HCT116 (cell line): ENCODE data around the gene AADACL4. TPM values are rescaled to one million over a fixed set of nuclear protein-coding genes. Genes with fewer than 3 reads are reported as not detected.
"Not testable (repeated sequence)": the region's sequence is repeated elsewhere in the genome, so short reads cannot be mapped to it uniquely, and the experiment has no call there.

Experiments
- ATAC-seq: fragments of 200-7000 bp; cut with Tn5 transposase; 2 replicates; pipeline ENCODE4 v1.9.1; 2020; ENCODE audit warnings: mild to moderate bottlenecking, moderate library complexity
- BruUV-seq: library from RNA; stranded (reverse); fragments of 400-500 nt; replicated peaks from 2 replicates; lab custom pipeline; 2021; lab: Mats Ljungman, UMichigan
- CTCF ChIA-PET: fragments of 300-600 bp; sonication (Branson Sonifier 250); formaldehyde crosslinking; loops from one replicate; lab custom pipeline; 2021; ENCODE audit warnings: antibody characterized with exemption; lab: Charles Lee
- POLR2A ChIA-PET: fragments of 300-600, 350-600 bp; sonication (Branson Sonifier 250); formaldehyde crosslinking; loops from one replicate; lab custom pipeline; 2021; ENCODE audit warnings: antibody characterized with exemption; lab: Charles Lee
- RAD21 ChIA-PET, 2 experiments: fragments of 300-600 bp; sonication (Branson Sonifier 250); formaldehyde crosslinking; loops; one replicate each; lab custom pipeline; 2023; ENCODE audit warnings: low total read pairs in 2 of 2; ENCODE audit not compliant: uncharacterized antibody in 2 of 2, unreplicated experiment in 2 of 2, low non-redundant PET in 1 of 2; lab: Charles Lee
- DNase-seq: peaks from one replicate; pipeline ENCODE4 v3.0.0-alpha.2; 2010; ENCODE audit warnings: low read depth, low spot score
- H2AFZ ChIP-seq: fragments of 200-600 bp; shearing (Covaris generic), sonication (generic); 2 replicates; pipeline ENCODE4 v1.6.1; 2017; ENCODE audit warnings: low read depth, mixed run types, mixed read lengths, antibody characterized with exemption, low read length; ENCODE audit not compliant: poor library complexity, severe bottlenecking
- H3K27ac ChIP-seq: 2 replicates; pipeline ENCODE4 v1.5.1; 2012; ENCODE audit warnings: low read depth, low read length
- H3K27me3 ChIP-seq: fragments of 200-600 bp; sonication (generic); 2 replicates; pipeline ENCODE4 v1.6.1; 2016; ENCODE audit warnings: mixed run types, low read length, mixed read lengths; ENCODE audit not compliant: insufficient read depth
- H3K36me3 ChIP-seq, 2 experiments: fragments of 200-500 bp in 1 of 2; fragments of 200-600 bp in 1 of 2; sonication (Bioruptor generic) in 1 of 2; sonication (generic) in 1 of 2; 2 replicates each; pipeline versions ENCODE4 v1.5.1 to v1.6.1; 2014 to 2016; ENCODE audit warnings: low read length in 2 of 2, inconsistent platforms in 1 of 2, mixed read lengths in 1 of 2, mixed run types in 1 of 2; ENCODE audit not compliant: insufficient read depth in 2 of 2, control insufficient read depth in 1 of 2
- H3K4me1 ChIP-seq, 2 experiments: fragments of 200-600 bp in 1 of 2; sonication (generic) in 1 of 2; 2 replicates each; pipeline versions ENCODE4 v1.5.1 to v1.6.1; 2012 to 2017; ENCODE audit warnings: low read length in 2 of 2, inconsistent platforms in 1 of 2, mild to moderate bottlenecking in 1 of 2, mixed read lengths in 1 of 2, mixed run types in 1 of 2, moderate library complexity in 1 of 2; ENCODE audit not compliant: insufficient read depth in 2 of 2, control insufficient read depth in 1 of 2
- H3K4me2 ChIP-seq: fragments of 200-600 bp; sonication (generic); 2 replicates; pipeline ENCODE4 v1.6.1; 2017; ENCODE audit warnings: mixed run types, low read length, mixed read lengths
- H3K4me3 ChIP-seq, 2 experiments: fragments of 200-600 bp in 1 of 2; sonication (generic) in 1 of 2; replicated peaks in 1 of 2; 2 replicates each; pipeline ENCODE4 v1.5.1; 2011 to 2016; ENCODE audit warnings: low read length in 2 of 2, control low read depth in 1 of 2, low read depth in 1 of 2, mild to moderate bottlenecking in 1 of 2, mixed read lengths in 1 of 2, mixed run types in 1 of 2
- H3K79me2 ChIP-seq: fragments of 200-600 bp; sonication (generic); 2 replicates; pipeline ENCODE4 v1.6.1; 2017; ENCODE audit warnings: mild to moderate bottlenecking, mixed run types, low read length, moderate library complexity, mixed read lengths; ENCODE audit not compliant: insufficient read depth
- H3K9ac ChIP-seq: fragments of 200-600 bp; sonication (generic); 2 replicates; pipeline ENCODE4 v1.6.1; 2016; ENCODE audit warnings: low read length, mixed read lengths
- H3K9me2 ChIP-seq: fragments of 200-600 bp; sonication (generic), shearing (Covaris generic); 2 replicates; pipeline ENCODE4 v1.6.1; 2017; ENCODE audit warnings: mixed run types, mild to moderate bottlenecking, moderate library complexity; ENCODE audit not compliant: insufficient read depth
- H3K9me3 ChIP-seq, 2 experiments: fragments of 200-500 bp in 1 of 2; fragments of 200-600 bp in 1 of 2; sonication (Bioruptor generic) in 1 of 2; sonication (generic) in 1 of 2; 2 replicates each; pipeline ENCODE4 v1.6.1; 2014 to 2017; ENCODE audit warnings: low read length in 2 of 2, mixed read lengths in 2 of 2, inconsistent platforms in 1 of 2, low read depth in 1 of 2, mild to moderate bottlenecking in 1 of 2, mixed run types in 1 of 2, moderate library complexity in 1 of 2; ENCODE audit not compliant: control insufficient read depth in 1 of 2, insufficient read depth in 1 of 2
- H4K20me1 ChIP-seq: fragments of 200-600 bp; sonication (generic), shearing (Covaris generic); 2 replicates; pipeline ENCODE4 v1.6.1; 2017; ENCODE audit warnings: mixed run types, mild to moderate bottlenecking, moderate library complexity; ENCODE audit not compliant: insufficient read depth
- CBX3 ChIP-seq: IDR thresholded peaks from 2 replicates; pipeline ENCODE4 v1.6.1; 2012; ENCODE audit warnings: low read depth
- CEBPB ChIP-seq: IDR thresholded peaks from 2 replicates; pipeline ENCODE4 v1.6.1; 2012; ENCODE audit warnings: low read depth
- CTCF ChIP-seq, 3 experiments: fragments of 200-600 bp in 1 of 3; sonication (generic) in 1 of 3; IDR thresholded peaks in 2 of 3; conservative IDR thresholded peaks in 1 of 3; 2 replicates each; pipeline ENCODE4 v1.5.1; 2012 to 2017; ENCODE audit warnings: low read depth in 2 of 3, low read length in 2 of 3, antibody characterized with exemption in 1 of 3, borderline replicate concordance in 1 of 3, control low read depth in 1 of 3, mild to moderate bottlenecking in 1 of 3, mixed read lengths in 1 of 3, mixed run types in 1 of 3, moderate library complexity in 1 of 3; ENCODE audit not compliant: insufficient read depth in 1 of 3
- EGR1 ChIP-seq: IDR thresholded peaks from 2 replicates; pipeline ENCODE4 v1.6.1; 2012; ENCODE audit warnings: low read depth
- EZH2 ChIP-seq: fragments of 200-600 bp; sonication (generic); IDR thresholded peaks from 2 replicates; pipeline ENCODE4 v1.6.1; 2017; ENCODE audit warnings: antibody characterized with exemption, mixed run types
- EZH2phosphoT487 ChIP-seq: fragments of 200-600 bp; IDR thresholded peaks from 2 replicates; pipeline ENCODE4 v1.6.1; 2018; ENCODE audit warnings: antibody characterized with exemption, borderline replicate concordance
- FOSL1 ChIP-seq: IDR thresholded peaks from 2 replicates; pipeline ENCODE4 v1.6.1; 2012; ENCODE audit warnings: low read depth
- JUND ChIP-seq: IDR thresholded peaks from 2 replicates; pipeline ENCODE4 v1.6.1; 2012
- POLR2A ChIP-seq: IDR thresholded peaks from 2 replicates; pipeline ENCODE4 v1.7.0; 2011; ENCODE audit warnings: borderline replicate concordance; ENCODE audit not compliant: insufficient read depth, insufficient read length; ENCODE audit errors: extremely low read depth
- POLR2AphosphoS5 ChIP-seq: IDR thresholded peaks from 2 replicates; pipeline ENCODE4 v1.6.1; 2011; ENCODE audit warnings: mild to moderate bottlenecking, low read depth, low read length, moderate library complexity
- RAD21 ChIP-seq: IDR thresholded peaks from 2 replicates; pipeline ENCODE4 v1.6.1; 2012; ENCODE audit warnings: low read depth, mild to moderate bottlenecking
- SIN3A ChIP-seq: IDR thresholded peaks from 2 replicates; pipeline ENCODE4 v1.6.1; 2012; ENCODE audit warnings: low read depth
- SRF ChIP-seq: IDR thresholded peaks from 2 replicates; pipeline ENCODE4 v1.6.1; 2012; ENCODE audit warnings: low read depth
- TCF7L2 ChIP-seq: IDR thresholded peaks from 2 replicates; pipeline ENCODE4 v1.7.0; 2011; ENCODE audit warnings: borderline replicate concordance, inconsistent platforms; ENCODE audit not compliant: insufficient read depth, insufficient read length; ENCODE audit errors: extremely low read depth
- YY1 ChIP-seq: IDR thresholded peaks from 2 replicates; pipeline ENCODE4 v1.6.1; 2011; ENCODE audit warnings: low read length, low read depth, moderate library complexity, mild to moderate bottlenecking; ENCODE audit not compliant: insufficient replicate concordance; ENCODE audit errors: extremely low read depth
- ZFX ChIP-seq: fragments of 450-650 bp; IDR thresholded peaks from 2 replicates; pipeline ENCODE4 v1.6.1; 2017
- intact Hi-C: fragments of 100-400 bp; cut with micrococcal nuclease; formaldehyde crosslinking; loops from 2 replicates; pipeline ENCODE4 v1.10.0; 2022
- total RNA-seq: library from RNA; stranded (reverse); gene quantifications from one replicate; pipeline ENCODE4 v1.2.1, GENCODE V29; 2021; ENCODE audit not compliant: unreplicated experiment

The AADACL4 gene
- total RNA-seq, 1 experiment from 2014 or later, result not detected

DNA sequence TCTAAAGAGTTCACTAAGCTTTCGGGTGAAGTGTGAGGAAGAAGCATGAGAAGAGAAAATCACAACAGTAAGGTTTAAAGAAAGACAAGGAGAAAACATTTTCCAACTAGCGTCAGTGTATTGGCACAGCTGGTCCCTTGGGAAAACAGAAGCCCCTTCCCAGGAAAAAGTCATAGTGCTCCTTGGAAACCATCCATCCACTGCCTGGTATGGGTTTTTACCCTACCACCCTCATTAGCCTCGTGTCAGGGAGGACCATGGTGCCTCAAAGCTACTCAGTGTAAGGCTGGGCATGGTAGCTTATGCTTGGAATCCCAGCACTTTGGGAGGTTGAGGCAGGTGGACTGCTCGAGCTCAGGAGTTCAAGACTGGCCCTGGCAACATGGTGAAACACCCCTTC, 12.7 kb downstream of the AADACL4 start (continued):
- no peak for TF ChIP-seq FOSL1
- no peak for TF ChIP-seq RAD21
- no peak for TF ChIP-seq EGR1

GRCh38 chr1:12657060-12657884, 13.4 kb downstream of the AADACL4 start:
- Histone ChIP-seq H3K9me3 (no peaks in the 10 kb centered on the region), H3K4me1 (peaks cover 0 to 6% of the 10 kb centered on the region in 2 experiments; a peak in 1 of 4 replicates), H4K20me1 (no peaks in the 10 kb centered on the region), H3K27ac (no peak overlapping the region), H3K4me2 (no peak overlapping the region), H3K9me2 (no peaks in the 10 kb centered on the region), H3K36me3 (no peaks in the 10 kb centered on the region), H3K27me3 (no peaks in the 10 kb centered on the region), H3K4me3 (no peak overlapping the region), H2AFZ (no peak overlapping the region), H3K9ac (no peak overlapping the region), H3K79me2 (no peaks in the 10 kb centered on the region)
- intact Hi-C loops, result loop anchor here (10.0 kb wide), 1 partner anchor 532 kb away; no protein-coding TSS in a partner anchor
- RAD21 ChIA-PET, result no interaction called here
- ATAC-seq (no peak), DNase-seq (no peak)
- TF ChIP-seq POLR2AphosphoS5 (no peak), YY1 (no peak), EGR1 (no peak), FOSL1 (no peak), TCF7L2 (no peak), EZH2 (no peak), RAD21 (no peak), SIN3A (no peak), EZH2phosphoT487 (no peak), CTCF (IDR thresholded peaks at IDR 0.05 in 2 of 3, conservative IDR thresholded peaks at IDR 0.05 in 1 of 3; ENCODE audit: borderline replicate concordance in 1 of 3, insufficient read depth in 1 of 3, low read depth in 2 of 3, low read length in 2 of 3) (no peak), JUND (no peak), POLR2A (no peak), ZFX (no peak), SRF (no peak), CEBPB (no peak), CBX3 (no peak)
- CTCF ChIA-PET, result interaction anchor here (1.2 to 3.7 kb wide), 5 partner anchors 56 to 533 kb away, joined by 3 to 33 read pairs (median 9); no protein-coding TSS in a partner anchor
- POLR2A ChIA-PET, result no interaction called here
- BruUV-seq, result no TSS peak

- not testable (repeated sequence) for H3K9ac ChIP-seq, H3K4me1 ChIP-seq, H2AFZ ChIP-seq, H3K79me2 ChIP-seq, H4K20me1 ChIP-seq, BruUV-seq, H3K4me3 ChIP-seq, DNase-seq, H3K27ac ChIP-seq, ATAC-seq, H3K9me2 ChIP-seq, H3K36me3 ChIP-seq, H3K27me3 ChIP-seq, H3K9me3 ChIP-seq, H3K4me2 ChIP-seq
- ChIA-PET POLR2A (interaction anchor here (0.8 kb wide), 1 partner anchor 1136 kb away, joined by 6 read pairs; no protein-coding TSS in a partner anchor), CTCF (interaction anchor here (0.7 to 3.7 kb wide), 8 partner anchors 8 to 533 kb away, joined by 4 to 33 read pairs (median 10); no protein-coding TSS in a partner anchor), RAD21 (interaction anchor here (0.7 to 1.6 kb wide), 4 partner anchors 343 to 387 kb away, joined by 3 to 7 read pairs (median 5); no protein-coding TSS in a partner anchor)
- intact Hi-C loops, result loop anchor here (10.0 kb wide), 1 partner anchor 533 kb away; no protein-coding TSS in a partner anchor
Measured at GRCh38 chr1:12657885-12658512, 14.1 kb downstream of the AADACL4 start.
